COLO668 (cell line): ENCODE data around the gene VPS13D.

ENCODE experiments used
- DNase-seq: peaks from one replicate; lab custom pipeline; 2025; ENCODE audit not compliant: unreplicated experiment; lab: John Stamatoyannopoulos, UW

Gene VPS13D

GRCh38 chr1:12400027-12400693 is 170.3 kb downstream of the VPS13D start:
- no peak for DNase-seq

GRCh38 chr1:12402159-12402673 is 172.4 kb downstream of the VPS13D start:
- DNase-seq, result no peak

DNA sequence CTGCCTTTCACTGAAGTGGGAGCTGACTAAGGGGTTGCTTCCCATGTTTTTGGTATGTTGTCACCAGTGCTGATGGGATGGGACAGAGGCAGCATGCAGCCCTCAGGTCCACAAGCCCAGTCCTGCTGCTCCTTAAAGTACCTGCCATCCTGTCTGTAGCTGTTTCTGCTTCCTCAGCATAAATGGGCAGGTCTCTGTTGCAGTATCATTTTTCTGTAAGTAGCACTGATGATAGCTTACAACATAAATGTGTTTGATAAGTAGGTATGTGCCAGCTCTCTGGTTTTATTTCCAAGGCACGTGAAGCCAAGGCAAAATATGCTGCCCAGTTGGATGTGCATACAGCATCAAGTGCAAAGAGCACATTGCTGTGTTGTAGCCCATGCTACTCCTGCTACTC is 173.0 kb downstream of the VPS13D start:
- DNase-seq, result no peak

- DNase-seq, result no peak
Measured at GRCh38 chr1:12404918-12405317, 175.1 kb downstream of the VPS13D start.

GRCh38 chr1:12405325-12406210 is 175.7 kb downstream of the VPS13D start:
- DNase-seq, result no peak

GRCh38 chr1:12406211-12407021 is 176.6 kb downstream of the VPS13D start:
- DNase-seq, result no peak

DNA sequence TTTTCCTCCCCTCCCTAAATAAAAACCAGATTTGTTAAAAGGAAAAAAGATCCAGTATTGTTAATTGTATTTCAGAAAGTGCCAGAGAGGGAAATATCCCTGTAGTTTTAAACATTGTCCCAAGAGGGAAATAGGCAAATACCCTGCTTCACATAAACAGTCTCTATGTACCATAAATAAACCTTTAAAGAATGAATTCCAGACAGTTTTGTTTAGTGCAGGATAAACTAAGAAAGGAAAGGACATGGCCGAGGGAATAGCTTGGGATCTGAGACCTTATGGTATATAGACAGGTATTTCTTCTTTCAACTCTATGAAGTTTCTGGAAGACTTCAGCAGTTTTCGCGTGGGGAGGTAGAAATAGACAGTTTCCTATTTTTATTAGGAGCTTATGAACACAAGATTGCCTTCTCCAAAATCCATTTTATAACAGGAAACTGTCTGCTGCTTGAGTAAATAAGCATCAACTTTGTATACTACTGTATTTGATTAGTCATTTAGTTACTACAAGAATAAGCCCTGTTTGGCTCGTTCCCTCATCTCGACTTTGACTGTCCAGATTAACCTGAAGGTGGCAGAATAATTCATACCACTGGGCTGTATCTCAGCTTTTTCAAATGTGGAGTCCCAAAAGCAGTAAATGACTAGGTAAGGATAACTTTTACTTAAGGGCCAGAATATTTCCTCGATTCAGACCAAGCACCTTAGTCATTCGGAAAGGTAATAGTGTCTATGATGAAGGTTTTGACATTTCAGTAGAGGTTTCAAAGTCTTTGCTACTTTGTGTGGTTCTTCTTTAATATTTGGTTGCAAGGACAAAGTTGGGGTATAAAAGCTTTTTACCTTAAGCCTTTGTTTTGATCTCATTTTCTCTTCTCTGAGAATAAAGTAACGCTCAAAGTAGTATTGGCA is 177.5 kb downstream of the VPS13D start:
- no peak for DNase-seq

DNA sequence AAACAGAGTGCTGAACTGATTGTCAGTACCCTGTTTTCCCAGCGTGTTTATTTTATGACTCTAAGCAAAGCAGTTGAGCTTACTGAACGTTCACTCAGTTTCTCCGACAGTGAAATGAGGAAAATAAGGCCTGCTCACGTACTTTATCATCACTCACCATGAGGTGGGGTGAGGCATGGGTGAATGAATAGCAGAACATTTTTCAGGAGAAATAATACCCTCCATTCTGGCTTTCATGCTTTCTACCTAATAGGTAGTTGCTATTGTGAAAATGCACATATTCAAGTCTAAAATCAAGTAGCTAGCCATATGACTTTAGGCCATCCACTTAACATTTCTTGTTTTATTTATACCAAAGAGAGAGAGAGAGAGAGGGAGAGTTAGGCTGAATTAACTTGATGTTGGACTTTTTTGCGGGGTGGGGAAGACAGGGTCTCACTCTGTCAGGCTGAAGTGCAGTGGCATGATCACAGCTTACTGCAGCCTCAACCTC is 178.2 kb downstream of the VPS13D start:
- DNase-seq, result no peak

DNA sequence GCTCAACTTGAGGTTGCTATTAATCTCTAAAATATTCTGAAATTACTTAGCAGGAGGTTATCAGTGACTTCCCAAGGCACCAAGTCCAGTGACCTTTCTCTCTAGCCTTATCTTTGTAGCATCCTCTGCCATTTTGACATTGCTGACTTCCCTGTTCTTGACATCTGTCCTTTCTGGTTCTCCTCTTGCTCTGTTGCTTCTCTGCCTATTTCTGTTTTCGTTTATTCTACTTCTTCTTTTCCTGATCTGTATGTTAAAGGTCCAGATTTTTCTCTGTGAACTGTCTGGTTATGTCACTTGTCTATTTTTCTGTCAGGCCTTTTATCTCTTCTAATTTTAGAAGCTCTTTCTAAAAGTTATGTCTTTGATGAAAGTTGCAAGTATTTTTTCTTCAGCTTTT is 178.8 kb downstream of the VPS13D start:
- DNase-seq, result no peak

DNA sequence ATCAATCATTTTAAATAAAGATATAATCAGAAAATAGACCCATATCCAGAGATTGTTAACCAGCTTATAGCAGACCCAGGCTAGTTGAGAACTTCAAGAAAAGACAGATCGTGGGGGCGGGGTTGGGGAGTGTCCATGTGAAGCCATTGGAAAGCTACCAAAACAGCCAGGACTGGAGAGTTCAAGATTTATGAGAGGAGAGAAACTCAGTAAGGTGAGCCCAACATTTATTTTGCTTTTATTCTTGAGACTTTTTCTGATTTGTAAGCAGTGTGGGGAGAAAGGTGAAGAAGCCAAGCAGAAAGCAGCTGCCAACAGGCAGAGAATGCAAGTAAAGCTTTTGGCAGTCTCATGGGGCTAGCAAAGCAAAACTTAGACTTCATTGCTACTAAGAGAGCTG is 179.9 kb downstream of the VPS13D start:
- no peak for DNase-seq

GRCh38 chr1:12410351-12410750 is 180.5 kb downstream of the VPS13D start:
- no peak for DNase-seq

GRCh38 chr1:12411098-12411497 is 181.3 kb downstream of the VPS13D start:
- DNase-seq, result no peak

DNA sequence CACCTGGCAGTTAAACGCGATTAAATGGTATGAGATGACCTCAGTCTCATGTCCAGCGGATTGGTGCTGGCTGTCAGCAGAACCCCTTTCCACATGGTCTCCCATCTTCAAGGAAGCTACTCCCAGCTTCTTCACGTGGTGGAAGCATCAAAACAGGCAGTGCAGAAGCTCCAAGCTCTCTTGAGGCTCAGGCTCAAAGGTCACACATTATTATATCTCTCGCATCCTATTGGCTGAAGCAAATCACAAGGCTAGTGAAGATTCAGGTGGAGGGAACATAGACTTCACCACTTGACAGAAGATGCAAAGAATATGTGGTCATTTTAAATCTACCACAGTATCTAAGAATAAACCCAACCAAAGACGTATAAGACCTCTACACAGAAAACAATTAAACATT is 181.9 kb downstream of the VPS13D start:
- DNase-seq, result no peak

DNA sequence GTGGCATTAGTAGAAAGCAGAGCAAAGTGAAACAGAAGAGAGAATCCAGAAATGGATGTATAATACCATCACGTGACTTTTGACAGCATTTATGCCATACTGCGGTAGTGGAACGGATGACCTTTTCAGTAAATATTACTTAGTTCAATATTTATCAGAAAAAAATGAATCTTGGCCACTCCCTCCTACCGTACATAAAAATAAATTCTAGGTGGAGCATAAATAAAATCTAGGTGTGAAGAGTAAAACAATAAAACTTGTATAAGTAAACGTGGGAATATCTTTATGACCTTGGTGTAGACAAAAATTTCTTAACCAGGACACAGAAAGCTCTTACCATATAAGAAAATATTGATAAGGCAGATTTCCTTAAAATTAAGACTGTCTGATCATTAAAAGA is 182.6 kb downstream of the VPS13D start:
- DNase-seq, result no peak

DNA sequence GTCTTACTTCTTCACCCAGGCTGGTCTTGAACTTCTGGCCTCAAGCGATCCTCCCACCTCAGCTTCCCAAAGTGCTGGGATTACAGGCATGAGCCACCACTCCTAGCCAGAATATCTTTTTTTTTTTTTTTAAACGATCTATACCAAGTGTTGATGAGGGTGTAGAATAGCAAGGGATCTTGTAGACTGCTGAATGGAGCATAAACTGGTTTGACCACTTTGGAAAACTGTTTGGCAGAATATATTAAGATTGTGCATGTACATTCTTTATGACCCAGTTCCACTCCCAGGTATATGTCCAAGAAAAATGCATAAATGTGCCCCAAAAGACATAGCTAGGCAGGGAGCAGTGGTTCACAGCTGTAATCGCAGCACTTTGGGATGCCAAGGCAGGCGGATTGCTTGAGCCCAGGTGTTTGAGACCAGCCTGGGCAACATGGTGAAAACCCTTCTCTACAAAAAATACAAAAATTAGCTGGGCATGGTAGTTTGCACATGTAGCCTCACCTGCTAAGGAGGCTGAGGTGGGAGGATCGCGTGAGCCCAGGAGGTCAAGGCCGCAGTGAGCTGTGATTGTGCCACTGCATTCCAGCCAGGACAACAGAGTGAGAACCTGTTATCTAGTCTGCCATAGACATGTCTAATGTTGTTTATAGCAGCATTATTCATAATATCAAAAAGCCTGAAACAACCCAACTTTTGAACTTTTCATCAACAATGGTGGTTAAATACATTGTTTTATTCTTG is 184.0 kb downstream of the VPS13D start:
- DNase-seq, result no peak

GRCh38 chr1:12414444-12415018 is 184.7 kb downstream of the VPS13D start:
- DNase-seq, result no peak

- DNase-seq, result no peak
Measured at GRCh38 chr1:12415038-12415466, 185.2 kb downstream of the VPS13D start.

DNA sequence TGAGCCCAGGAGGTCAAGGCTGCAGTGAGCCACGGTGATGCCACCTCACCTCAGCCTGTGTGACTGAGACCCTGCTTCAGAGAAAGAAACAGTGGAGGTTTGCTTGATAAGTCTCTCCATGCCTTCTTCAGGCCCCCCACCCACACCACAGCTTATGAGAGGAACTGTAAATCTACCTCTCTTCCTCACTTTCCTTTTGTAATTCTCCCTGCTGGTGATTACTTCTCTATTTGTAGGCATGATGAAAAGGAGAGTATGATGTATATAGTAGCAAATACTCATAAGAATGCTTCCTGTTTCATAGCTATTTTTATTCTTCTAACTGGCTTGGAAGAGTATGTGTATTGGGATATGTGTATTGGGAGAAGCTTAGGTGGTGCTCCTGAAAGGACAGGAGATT is 186.3 kb downstream of the VPS13D start:
- no peak for DNase-seq

GRCh38 chr1:12416744-12417143 is 186.9 kb downstream of the VPS13D start:
- no peak for DNase-seq
